NCI-H128 (cell line): ENCODE measurements around the gene STK39.
"Not testable (repeated sequence)": the region's sequence is repeated elsewhere in the genome, so short reads cannot be mapped to it uniquely, and the experiment has no call there.

Experiments used
- DNase-seq: peaks from one replicate; lab custom pipeline; 2025; ENCODE audit not compliant: unreplicated experiment; lab: John Stamatoyannopoulos, UW

Gene STK39

DNA sequence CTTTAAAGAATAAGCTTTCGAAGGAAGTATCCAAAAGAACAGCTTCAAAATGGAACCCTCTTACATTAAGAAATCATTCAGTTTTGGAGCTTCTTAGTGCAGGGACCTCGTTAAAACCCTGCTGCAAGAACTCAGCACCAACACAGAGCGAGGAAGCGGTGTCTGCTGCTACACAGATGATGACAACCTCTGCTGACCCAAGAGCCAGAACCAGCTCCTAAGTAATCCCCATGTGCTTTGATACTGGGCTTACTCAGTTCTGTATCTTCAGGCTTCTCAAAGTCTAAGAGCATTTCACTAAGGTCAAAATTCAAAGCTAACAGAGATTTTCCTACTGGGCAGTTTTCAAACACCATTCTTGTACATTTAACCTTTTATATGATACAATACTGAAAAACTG is 194.6 kb downstream of the STK39 start:
- no peak for DNase-seq

DNA sequence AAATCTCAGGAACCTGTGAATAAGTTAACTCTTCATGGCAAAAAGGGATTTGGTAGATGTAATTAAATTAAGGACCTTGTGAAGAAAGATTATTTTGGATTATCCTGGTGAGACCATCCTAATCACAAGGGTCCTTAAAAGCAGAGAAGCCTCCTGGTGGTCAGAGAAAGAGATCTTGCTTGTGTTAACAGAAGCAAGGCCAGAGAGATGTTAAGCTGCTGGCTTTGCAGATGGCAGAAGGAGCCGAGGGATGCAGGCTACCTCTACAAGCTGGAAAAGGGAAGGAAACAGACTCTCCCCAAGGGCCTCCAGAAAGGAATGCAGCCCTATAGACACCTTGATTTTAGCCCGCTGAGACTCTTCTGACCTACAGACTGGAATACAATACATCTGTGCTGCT is 197.0 kb downstream of the STK39 start:
- DNase-seq: no peak

DNA sequence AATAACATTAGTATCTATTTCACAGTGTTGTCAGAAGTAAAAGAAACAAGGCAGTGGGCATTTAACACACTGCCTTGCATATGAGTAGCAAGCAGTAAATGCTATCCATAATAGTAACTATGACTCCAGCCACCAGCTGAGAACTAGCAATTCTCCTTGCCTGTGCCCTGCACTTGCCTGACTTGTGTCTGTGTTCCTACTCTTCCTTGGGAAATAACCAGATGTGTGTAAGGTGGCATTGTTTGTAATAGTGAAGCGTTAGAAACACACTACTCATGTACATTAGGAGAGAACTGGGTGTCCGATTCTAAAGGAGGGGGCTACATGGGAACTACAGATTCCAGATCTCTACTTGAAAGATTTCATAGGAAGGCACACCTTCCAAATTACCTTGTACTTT is 197.8 kb downstream of the STK39 start:
- DNase-seq: no peak

DNA sequence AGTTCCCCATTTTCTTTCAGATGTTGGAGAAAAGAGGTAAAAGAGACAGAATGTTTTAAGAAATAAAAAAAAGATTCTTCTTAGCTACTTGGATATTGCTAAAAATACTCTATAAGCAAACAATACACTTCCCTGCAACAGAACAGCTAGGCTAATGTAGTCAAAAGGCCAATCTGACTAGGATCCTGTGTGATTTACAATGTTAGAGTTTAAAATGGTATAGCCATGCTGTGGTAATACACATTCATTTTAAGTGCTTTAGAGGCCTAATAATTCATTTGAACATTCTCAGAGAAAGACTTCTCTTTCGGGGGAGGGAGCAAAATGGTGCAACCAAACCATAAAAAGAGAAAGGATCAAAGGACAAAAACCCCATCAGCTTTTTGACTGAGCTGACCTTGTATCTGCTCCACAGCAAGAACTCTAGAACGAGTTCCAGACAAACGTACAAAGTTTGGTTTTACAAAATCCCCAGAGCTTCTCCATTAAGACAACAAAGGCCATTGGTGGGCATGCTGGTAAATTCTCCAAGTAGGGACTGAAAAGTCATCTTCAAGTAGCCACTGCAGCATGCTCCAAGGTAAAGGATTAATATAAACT is 200.2 kb downstream of the STK39 start:
- no peak for DNase-seq

DNA sequence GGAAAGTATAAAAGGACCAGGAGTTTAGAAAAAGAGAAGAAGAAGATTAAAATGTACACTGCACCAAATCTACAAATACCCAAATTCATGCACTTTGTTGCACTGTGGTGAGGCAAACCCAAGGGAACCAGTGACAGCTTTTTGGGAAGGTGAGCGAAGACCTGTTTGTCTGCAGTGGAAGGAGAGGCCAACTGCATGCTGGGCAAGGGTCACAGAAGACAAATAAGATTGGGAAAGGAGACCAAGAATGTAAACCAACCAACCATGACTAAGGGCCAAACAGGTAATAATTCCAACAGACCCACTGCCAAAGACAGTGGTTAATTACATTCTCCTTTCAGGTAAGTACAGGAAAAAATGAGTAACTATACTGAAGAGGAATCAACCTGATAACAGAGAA is 202.8 kb downstream of the STK39 start:
- no peak for DNase-seq

DNA sequence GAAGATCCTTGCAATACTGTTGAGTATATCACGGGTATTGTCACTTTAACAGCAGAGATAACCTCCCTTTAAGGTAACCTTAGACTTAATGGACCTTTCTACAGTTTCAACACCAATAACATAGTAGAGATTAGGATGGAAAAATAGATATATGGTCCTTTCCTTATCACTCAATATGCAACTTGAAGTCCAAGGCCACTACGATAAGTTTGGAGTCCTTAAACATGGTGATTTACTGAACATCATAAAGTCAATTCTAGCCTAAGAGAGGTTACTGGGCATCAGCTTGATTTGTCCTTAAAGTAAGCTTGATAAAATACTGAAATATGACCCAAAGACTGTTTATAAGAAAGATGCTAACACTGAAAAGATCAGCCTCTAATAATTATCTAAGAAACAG is 203.2 kb downstream of the STK39 start:
- DNase-seq: no peak

DNA sequence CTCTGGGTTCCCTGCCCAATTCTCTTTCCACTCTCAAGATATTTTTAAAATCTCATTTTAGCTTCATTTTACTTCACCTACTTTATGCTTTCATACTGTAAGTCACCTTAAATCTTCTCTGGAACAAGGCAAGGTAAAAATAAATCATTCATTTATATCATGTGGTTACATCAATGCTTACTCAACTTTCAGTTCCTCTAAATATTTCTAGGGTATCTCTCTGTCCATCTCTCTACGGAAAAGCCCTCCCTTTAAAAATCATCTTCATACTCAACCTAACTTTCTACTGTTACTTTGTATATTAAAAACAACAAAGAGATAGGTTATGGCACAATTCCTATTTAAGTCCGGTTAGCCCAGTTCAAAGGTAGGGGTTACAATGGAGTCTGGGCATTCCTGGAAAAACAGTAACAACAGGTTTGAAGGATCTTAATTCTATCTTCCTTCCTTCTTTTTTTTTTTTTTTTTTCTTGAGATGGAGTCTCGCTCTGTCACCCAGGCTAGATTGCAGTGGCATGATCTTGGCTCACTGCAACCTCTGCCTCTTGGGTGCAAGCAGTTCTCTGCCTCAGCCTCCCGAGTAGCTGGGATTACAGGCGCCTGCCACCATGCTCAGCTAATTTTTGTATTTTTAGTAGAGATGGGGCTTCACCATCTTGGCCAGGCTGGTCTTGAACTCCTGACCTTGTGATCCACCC is 205.1 kb downstream of the STK39 start:
- not testable (repeated sequence) for DNase-seq

DNA sequence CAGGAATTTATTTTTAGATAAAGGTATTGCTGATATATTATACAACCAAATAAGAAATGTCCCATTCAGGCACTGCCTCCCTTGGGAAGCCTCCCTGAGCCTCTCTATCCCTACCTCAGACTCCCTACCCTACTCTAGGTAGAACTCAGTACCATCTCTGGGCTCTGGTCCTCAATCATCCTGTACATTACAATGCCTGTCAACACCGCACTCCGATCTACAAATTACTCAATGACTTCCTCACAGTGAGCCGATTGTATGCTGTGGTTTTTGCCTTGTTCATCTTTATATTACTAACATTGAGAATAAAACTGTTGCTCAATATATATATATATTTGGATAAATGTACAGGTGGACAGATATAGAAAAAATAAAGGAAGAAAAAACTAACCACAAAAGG is 207.5 kb downstream of the STK39 start:
- no peak for DNase-seq

DNA sequence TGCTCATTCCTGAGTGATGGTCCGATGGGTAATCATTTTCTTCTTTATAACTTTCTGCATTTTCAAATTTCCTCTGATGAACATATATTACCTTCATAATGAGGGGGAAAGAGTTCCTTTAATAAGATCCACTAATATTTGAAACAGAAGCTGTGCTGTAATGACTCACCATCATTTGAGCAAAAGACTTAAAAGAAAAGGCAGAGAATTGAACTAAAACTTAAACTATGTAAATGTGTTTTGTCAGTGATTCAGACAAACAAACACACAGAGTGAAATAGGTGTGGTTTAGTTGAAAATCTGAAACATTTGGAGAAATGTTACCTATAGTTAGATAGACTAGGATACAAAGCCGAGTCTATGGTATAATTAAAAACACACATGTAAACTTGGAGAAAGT is 209.6 kb downstream of the STK39 start:
- no peak for DNase-seq

DNA sequence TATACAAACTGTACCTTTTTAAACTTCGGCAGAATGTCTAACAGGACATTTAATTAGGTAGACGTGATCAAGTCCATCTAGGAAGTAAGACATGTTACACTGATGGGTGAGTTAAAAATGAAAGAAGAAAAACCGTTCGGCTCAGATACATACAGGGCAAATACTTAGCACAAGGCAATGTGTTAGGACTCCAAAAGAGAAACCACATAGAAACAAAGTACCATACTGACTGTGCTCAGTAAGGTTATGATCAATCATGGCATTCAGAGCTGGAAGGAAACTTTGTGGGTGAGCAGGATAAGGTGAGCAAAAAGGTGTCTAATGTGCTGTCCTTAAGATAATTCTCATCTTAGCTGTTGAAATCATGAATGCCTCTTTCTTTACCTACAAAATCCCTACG is 211.9 kb downstream of the STK39 start:
- DNase-seq: no peak

DNA sequence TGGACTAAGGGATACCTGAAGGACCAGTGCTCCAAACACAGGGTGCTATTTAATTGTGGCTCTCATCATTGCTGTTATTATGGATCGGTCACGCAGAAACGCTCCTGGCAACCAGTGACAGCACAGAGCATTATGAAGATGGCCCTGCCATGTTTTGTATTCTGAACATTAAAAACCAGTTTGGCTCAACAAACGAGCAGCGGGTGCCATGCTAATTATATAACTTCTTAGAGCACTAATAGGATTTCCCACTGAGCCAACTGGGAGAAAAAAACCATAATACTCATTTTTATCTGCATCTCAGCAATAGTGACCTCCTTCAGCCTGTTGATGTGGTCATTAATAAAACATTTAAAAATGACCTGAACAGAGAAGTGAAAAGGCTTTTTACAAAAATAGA is 212.8 kb downstream of the STK39 start:
- no peak for DNase-seq

DNA sequence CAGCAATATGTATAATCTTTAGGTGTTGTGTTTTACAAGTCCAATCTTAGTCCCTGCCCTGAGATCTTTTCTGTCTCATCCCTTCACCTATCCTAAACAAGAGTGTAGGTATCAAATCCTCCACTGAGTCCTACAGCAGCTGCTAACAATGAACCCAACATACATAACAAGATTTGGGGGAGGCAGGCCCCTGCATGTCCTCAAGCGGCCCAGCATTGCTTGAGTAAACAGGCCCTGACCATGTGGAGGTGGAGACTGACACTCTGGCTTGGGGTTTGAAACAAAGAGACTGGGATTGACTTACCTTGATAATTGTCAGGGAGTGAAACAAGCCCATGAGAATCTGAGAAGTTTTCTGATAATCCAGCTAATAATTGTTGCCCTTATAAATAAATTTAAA is 213.4 kb downstream of the STK39 start:
- no peak for DNase-seq

DNA sequence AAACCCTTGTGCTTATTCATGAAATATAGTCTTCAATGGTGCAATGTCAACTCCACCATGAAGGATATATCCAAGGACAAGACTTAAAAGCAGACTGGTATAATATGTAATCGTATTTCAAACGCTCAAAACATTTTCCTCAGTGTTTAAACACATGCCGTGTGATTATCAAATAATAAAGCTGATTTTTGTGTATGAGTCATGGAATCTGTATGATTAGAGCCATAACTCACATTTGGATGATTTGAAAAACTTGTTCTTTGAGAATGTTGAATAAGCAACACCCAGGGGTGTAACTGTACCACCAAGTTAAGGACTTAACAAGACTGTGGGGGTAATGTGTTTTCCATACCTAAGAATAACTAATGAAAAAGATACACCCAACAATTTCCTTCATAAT is 215.3 kb downstream of the STK39 start:
- no peak for DNase-seq

DNA sequence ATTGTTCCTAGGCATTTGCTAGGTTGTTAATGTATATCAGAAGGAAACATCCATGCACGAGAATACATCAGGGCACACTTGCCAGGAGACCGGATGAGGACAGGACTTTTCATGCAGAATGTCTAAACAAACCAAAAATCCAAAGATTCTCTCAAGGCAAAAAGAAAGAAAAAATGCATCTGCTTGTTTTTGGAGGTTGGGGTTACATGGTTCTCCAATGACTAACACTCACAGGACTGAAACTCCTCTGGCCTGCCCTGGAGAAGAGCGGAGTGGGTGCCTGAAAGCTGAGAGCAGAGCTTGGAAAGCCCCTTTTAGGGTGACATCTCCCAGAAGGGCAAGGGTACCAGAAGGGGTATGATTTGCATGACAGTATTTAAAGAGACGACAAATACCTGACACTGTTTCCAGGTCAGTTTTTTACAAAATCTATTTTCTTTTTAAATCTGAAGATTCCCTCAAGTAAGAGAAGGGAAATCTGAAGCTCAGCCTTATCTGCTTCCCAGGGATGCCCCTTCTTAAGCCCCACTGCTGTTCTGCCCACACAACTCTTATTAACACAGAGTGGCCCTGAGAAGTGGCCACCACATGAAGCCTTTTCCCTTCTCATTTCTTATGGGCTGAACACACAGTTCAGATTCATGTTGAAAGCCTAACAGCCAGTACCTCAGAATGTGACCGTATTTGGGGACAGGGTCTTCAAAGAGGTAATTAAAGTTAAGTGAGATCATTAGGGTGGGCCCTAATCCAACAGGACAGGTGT is 216.4 kb downstream of the STK39 start:
- DNase-seq: no peak

DNA sequence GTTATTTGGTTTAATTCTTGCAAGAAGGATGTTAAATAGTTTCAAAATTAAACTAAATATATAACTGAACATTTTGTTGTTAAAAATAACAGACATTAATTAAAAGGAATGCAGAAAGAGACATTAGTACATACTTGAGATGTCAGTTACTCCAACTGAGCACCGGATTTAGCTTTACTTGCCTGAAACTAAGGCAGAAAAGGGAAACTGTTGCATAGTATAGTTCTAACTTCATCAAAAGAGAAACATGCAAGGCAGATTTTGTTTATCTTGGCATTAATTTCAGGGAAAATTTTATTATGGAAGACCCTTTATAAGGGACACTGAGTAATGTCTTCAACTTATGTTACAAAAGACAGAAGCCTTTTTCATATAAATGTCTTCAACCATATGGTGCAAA is 218.3 kb downstream of the STK39 start:
- no peak for DNase-seq

DNA sequence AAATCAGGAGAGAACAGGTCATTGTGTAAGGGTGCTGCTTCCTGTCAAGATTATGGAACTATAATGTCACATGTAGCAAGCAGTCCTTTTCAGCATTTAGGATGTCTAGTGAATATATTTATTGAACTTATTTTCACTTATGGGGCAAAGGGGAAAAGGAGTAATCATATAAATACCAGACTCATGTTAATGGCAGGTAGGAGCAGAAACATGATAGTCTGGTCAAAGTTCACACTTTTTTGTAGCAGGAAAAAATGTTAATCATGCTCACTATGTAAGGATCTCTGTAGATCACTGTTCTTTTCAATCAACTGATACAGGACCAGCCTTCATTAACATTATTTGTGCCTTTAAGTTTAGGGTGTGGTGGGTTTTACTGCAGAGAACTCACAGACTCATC is 219.0 kb downstream of the STK39 start:
- DNase-seq: no peak

DNA sequence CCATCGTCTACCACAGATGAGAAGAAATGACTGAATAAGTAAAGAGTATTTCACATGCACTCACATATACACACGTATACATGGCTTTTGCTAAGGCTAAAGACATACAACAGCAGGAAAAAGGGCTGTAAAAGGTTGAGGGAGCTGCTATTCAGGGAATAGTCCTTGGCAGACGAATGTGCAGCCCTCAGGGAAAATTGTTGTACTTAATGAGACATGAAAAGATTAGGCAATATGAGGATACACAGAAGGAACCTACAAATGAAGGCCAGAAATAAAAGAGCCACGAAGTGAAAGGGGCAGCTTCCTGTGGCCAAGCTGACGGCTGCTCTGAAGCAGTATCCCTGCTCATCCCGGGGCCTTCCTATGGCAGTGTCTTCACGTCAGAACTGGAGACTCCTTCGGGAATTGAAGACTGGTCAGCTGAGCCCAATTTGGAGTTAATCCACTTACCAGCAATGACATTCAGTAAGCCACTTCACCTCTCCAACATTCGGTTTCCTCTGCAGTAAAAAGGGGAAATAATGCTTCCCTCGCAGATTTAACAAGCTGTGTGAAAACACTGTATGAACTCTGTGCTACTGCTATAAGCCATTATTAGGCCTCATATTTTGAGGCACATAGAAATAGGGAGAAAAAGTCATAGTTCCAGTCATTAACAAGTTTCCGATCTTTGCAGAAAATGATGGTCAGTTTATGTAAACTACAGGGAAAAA is 221.8 kb downstream of the STK39 start:
- DNase-seq: no peak

DNA sequence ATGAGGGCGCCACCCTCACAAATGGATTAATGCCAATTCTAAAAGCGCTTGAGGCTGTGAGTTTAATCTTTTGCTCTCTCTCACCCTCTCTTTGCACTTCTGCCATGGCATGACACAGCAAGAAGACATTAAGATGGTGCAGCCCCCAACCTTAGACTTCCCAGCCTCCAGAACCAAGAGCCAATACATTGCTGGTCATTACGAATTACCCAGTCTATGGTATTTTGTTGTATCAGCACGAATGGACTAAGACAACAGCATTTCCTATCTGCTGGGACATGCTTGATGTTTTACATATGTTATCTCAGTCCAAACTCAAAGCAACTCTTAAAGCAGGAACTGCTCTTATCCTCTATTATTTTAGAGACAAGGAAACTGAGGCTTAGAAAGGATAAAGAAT is 222.9 kb downstream of the STK39 start:
- DNase-seq: no peak

DNA sequence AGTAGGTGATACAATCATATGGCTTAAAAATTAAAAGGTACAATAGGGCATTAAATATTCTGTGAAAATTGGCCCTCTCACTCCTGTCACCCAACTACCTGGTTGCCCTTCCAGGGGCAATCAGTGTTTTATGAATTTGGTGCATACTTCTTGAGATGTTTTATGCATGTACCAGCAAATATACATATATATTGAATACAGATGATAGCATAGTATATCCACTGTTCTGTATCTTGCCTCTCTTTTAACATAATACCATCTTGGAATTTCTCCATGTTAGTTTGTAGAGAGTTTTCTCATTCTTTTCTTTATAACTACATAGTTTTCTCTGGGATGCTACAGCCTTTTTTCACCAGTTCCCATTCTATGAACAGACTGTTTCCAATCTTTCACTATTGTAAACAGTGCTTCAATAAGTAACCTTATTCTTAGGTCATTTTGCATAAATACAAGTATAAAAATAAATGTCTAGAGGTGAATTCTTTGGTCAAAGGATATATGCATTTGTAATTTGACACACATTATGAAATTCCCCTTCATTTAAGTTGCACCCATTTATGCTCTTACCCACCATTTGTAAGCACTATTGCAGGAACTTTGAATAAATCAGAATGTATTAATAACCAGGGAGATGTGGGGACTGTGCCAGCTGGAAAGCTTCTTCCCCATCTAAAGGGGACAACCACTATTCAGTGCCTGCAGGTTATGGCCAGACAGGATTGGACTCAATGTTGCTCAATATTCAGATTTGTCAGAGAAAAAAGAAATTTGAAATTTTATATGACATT is 225.4 kb downstream of the STK39 start:
- no peak for DNase-seq

DNA sequence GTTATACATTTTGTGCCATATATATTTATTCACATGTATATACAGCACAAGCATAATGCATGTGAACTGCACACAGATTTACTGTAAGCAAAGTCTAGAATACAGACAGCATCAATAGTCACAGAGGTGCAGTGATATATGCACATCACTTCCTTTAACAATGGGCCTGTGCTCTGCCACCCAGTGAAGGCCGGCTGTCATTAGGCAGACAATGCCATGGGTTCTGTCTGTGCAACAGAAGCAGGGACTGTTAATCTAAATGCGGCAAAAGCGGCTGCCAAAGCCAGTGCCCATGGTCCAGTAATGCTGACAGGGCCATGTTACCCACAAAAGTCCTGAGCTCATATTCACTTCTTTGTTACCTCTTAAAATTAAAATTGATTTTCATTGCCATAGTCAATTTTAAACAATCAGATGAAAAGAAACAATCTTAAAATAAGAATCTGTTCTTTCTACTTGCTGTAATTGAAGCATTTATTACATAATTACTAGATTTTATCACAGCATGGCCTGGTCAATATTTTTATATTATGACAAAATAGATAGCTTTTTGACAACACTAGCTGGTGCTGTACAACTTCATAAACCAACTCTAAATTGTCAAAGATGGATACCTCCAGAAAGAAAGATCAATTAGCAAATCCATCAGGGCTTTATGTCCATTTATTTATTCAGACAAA is 232.0 kb downstream of the STK39 start:
- no peak for DNase-seq
